Upper lobe of left lung (tissue), 4 donors: ENCODE measurements around the gene SLC35F3.

Experiments used
- EP300 ChIP-seq, 4 donors: sonication (generic); formaldehyde crosslinking; IDR thresholded peaks; one replicate each; pipeline ENCODE4 v1.5.1; 2017; ENCODE audit warnings: antibody characterized with exemption in 4 of 4, control low read depth in 2 of 4
- POLR2A ChIP-seq, 4 donors: fragments of 450-650 bp; IDR thresholded peaks; one replicate each; pipeline ENCODE4 v1.5.1; 2016 to 2017; ENCODE audit warnings: antibody characterized with exemption in 4 of 4, mild to moderate bottlenecking in 2 of 4

DNA sequence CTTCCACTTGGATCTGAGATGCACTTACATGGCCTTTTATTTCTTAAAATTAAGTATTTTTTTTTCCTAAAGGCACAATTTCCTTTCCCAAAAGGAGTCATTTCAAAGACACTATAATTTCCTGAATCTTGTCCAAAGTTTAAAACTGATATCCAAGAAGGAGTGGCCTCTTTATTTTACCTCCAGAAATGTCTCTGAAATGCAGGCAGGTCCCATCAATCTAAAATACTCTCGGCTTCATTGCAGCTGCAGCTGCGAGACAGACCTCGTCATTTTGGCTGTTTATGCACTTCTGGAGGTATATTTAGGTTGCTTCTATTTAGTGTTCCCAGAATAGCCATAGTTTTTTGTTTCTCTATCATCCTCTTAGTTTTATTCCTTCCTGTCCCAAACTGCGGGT, 296.1 kb downstream of the SLC35F3 start:
- TF ChIP-seq EP300 (IDR thresholded peaks at IDR 0.05) (no peak), POLR2A (IDR thresholded peaks at IDR 0.05) (no peak)
